ENCODE results near the gene CCNYL1.
A peak's percentile ranks its signal among the peaks of the same experiment; 100 is the strongest.

CCNYL1 gene

GRCh38 chr2:207768168-207768865 is 56.9 kb downstream of the CCNYL1 start:
- peak overlapping the region; percentile 83 for H3K9ac ChIP-seq (ENCODE audit: low read depth, low read length)
- peaks cover 22% of the 10 kb centered on the region; the same call in 1 of the 2 replicates for H3K27me3 ChIP-seq (ENCODE audit: insufficient read depth, low read length)
- H3K27ac ChIP-seq (ENCODE audit: low read depth, low read length): no peak overlapping the region; the same call in 1 of the 2 replicates
- 5% methylated on average over 73 of the region's 73 CpGs for WGBS
- H3K4me3 ChIP-seq (ENCODE audit: low read length): peak overlapping the region; percentile 90
- H3K9me3 ChIP-seq (ENCODE audit: insufficient read depth, low read depth, low read length): no peaks in the 10 kb centered on the region
- H3K36me3 ChIP-seq (ENCODE audit: insufficient read depth, low read length): peaks cover 39% of the 10 kb centered on the region
- H3K4me1 ChIP-seq (ENCODE audit: insufficient read depth, low read length): peaks cover 51% of the 10 kb centered on the region

- under 1% methylated on average over 52 of the region's 52 CpGs for WGBS
- Histone ChIP-seq H3K9me3 (ENCODE audit: insufficient read depth, low read depth, low read length) (no peaks in the 10 kb centered on the region), H3K4me3 (ENCODE audit: low read length) (peak overlapping the region; percentile 90), H3K4me1 (ENCODE audit: insufficient read depth, low read length) (peaks cover 47% of the 10 kb centered on the region), H3K27me3 (ENCODE audit: insufficient read depth, low read length) (peaks cover 22% of the 10 kb centered on the region; the same call in 1 of the 2 replicates), H3K27ac (ENCODE audit: low read depth, low read length) (peak overlapping the region; percentile 82; the same call in 1 of the 2 replicates), H3K36me3 (ENCODE audit: insufficient read depth, low read length) (peaks cover 32% of the 10 kb centered on the region), H3K9ac (ENCODE audit: low read depth, low read length) (peak overlapping the region; percentile 83)
These were observed 57.6 kb downstream of the CCNYL1 start for GRCh38 chr2:207768866-207769596.

- H3K27ac ChIP-seq (ENCODE audit: low read depth, low read length): no peak overlapping the region; the same call in 1 of the 2 replicates
- H3K4me1 ChIP-seq (ENCODE audit: insufficient read depth, low read length): peaks cover 37% of the 10 kb centered on the region
- no peaks in the 10 kb centered on the region for H3K9me3 ChIP-seq (ENCODE audit: insufficient read depth, low read depth, low read length)
- peak overlapping the region; percentile 90 for H3K4me3 ChIP-seq (ENCODE audit: low read length)
- peak overlapping the region; percentile 51; the same call in 1 of the 2 replicates for H3K9ac ChIP-seq (ENCODE audit: low read depth, low read length)
- H3K27me3 ChIP-seq (ENCODE audit: insufficient read depth, low read length): peaks cover 22% of the 10 kb centered on the region; the same call in 1 of the 2 replicates
- WGBS: 9% methylated on average over 50 of the region's 50 CpGs
- peaks cover 16% of the 10 kb centered on the region for H3K36me3 ChIP-seq (ENCODE audit: insufficient read depth, low read length)
These were observed 59.4 kb downstream of the CCNYL1 start for GRCh38 chr2:207770602-207771404.

GRCh38 chr2:207771421-207771820 is 60.0 kb downstream of the CCNYL1 start:
- H3K27ac ChIP-seq (ENCODE audit: low read depth, low read length): no peak overlapping the region
- no peaks in the 10 kb centered on the region for H3K9me3 ChIP-seq (ENCODE audit: insufficient read depth, low read depth, low read length)
- 92% methylated on average over 13 of the region's 14 CpGs for WGBS
- H3K36me3 ChIP-seq (ENCODE audit: insufficient read depth, low read length): peaks cover 14% of the 10 kb centered on the region
- H3K4me1 ChIP-seq (ENCODE audit: insufficient read depth, low read length): peaks cover 35% of the 10 kb centered on the region
- peaks cover 21% of the 10 kb centered on the region; the same call in 1 of the 2 replicates for H3K27me3 ChIP-seq (ENCODE audit: insufficient read depth, low read length)
- H3K9ac ChIP-seq (ENCODE audit: low read depth, low read length): no peak overlapping the region
- H3K4me3 ChIP-seq (ENCODE audit: low read length): peak overlapping the region; percentile 90

GRCh38 chr2:207772081-207772843 is 60.8 kb downstream of the CCNYL1 start:
- no peak overlapping the region for H3K9ac ChIP-seq (ENCODE audit: low read depth, low read length)
- H3K4me1 ChIP-seq (ENCODE audit: insufficient read depth, low read length): peaks cover 30% of the 10 kb centered on the region; the same call in 1 of the 2 replicates
- H3K27ac ChIP-seq (ENCODE audit: low read depth, low read length): no peak overlapping the region
- 57% methylated on average over 13 of the region's 13 CpGs for WGBS
- no peak overlapping the region for H3K4me3 ChIP-seq (ENCODE audit: low read length)
- H3K36me3 ChIP-seq (ENCODE audit: insufficient read depth, low read length): peaks cover 6% of the 10 kb centered on the region
- peaks cover 15% of the 10 kb centered on the region; the same call in 1 of the 2 replicates for H3K27me3 ChIP-seq (ENCODE audit: insufficient read depth, low read length)
- H3K9me3 ChIP-seq (ENCODE audit: insufficient read depth, low read depth, low read length): no peaks in the 10 kb centered on the region

- 84% methylated on average over 13 of the region's 13 CpGs for WGBS
- Histone ChIP-seq H3K36me3 (ENCODE audit: insufficient read depth, low read length) (peaks cover under 1% of the 10 kb centered on the region; the same call in 1 of the 2 replicates), H3K4me1 (ENCODE audit: insufficient read depth, low read length) (peaks cover 26% of the 10 kb centered on the region; the same call in 1 of the 2 replicates), H3K9me3 (ENCODE audit: insufficient read depth, low read depth, low read length) (no peaks in the 10 kb centered on the region), H3K4me3 (ENCODE audit: low read length) (no peak overlapping the region), H3K27me3 (ENCODE audit: insufficient read depth, low read length) (peaks cover 13% of the 10 kb centered on the region; the same call in 1 of the 2 replicates), H3K9ac (ENCODE audit: low read depth, low read length) (no peak overlapping the region), H3K27ac (ENCODE audit: low read depth, low read length) (peak overlapping the region; percentile 42; the same call in 1 of the 2 replicates)
These were observed 61.4 kb downstream of the CCNYL1 start for GRCh38 chr2:207772844-207773205.

- peaks cover 6% of the 10 kb centered on the region; the same call in 1 of the 2 replicates for H3K27me3 ChIP-seq (ENCODE audit: insufficient read depth, low read length)
- 97% methylated on average over 3 of the region's 3 CpGs for WGBS
These were observed 64.0 kb downstream of the CCNYL1 start for GRCh38 chr2:207775473-207775872.

GRCh38 chr2:207777124-207777523 is 65.7 kb downstream of the CCNYL1 start:
- H3K27me3 ChIP-seq (ENCODE audit: insufficient read depth, low read length): no peaks in the 10 kb centered on the region
- no peaks in the 10 kb centered on the region for H3K9me3 ChIP-seq (ENCODE audit: insufficient read depth, low read depth, low read length)
- H3K27ac ChIP-seq (ENCODE audit: low read depth, low read length): no peak overlapping the region
- no peak overlapping the region for H3K4me3 ChIP-seq (ENCODE audit: low read length)
- no peak overlapping the region for H3K9ac ChIP-seq (ENCODE audit: low read depth, low read length)
- peaks cover 23% of the 10 kb centered on the region; the same call in 1 of the 2 replicates for H3K4me1 ChIP-seq (ENCODE audit: insufficient read depth, low read length)
- no peaks in the 10 kb centered on the region for H3K36me3 ChIP-seq (ENCODE audit: insufficient read depth, low read length)
- WGBS: 94% methylated on average over 6 of the region's 6 CpGs

More at GRCh38 chr2:207775473-207775872, 64.0 kb downstream of the CCNYL1 start:
- H3K36me3 ChIP-seq (ENCODE audit: insufficient read depth, low read length): no peaks in the 10 kb centered on the region
- no peak overlapping the region for H3K4me3 ChIP-seq (ENCODE audit: low read length)
- H3K27ac ChIP-seq (ENCODE audit: low read depth, low read length): no peak overlapping the region
- no peak overlapping the region for H3K9ac ChIP-seq (ENCODE audit: low read depth, low read length)
- peaks cover 26% of the 10 kb centered on the region; the same call in 1 of the 2 replicates for H3K4me1 ChIP-seq (ENCODE audit: insufficient read depth, low read length)
- no peaks in the 10 kb centered on the region for H3K9me3 ChIP-seq (ENCODE audit: insufficient read depth, low read depth, low read length)

GRCh38 chr2:207778298-207778882 is 67.0 kb downstream of the CCNYL1 start:
- Histone ChIP-seq H3K4me1 (ENCODE audit: insufficient read depth, low read length) (peaks cover 12% of the 10 kb centered on the region; the same call in 1 of the 2 replicates), H3K9me3 (ENCODE audit: insufficient read depth, low read depth, low read length) (no peaks in the 10 kb centered on the region), H3K27ac (ENCODE audit: low read depth, low read length) (no peak overlapping the region), H3K27me3 (ENCODE audit: insufficient read depth, low read length) (no peaks in the 10 kb centered on the region), H3K36me3 (ENCODE audit: insufficient read depth, low read length) (no peaks in the 10 kb centered on the region), H3K4me3 (ENCODE audit: low read length) (no peak overlapping the region), H3K9ac (ENCODE audit: low read depth, low read length) (no peak overlapping the region)
- 53% methylated on average over 2 of the region's 4 CpGs for WGBS

- Histone ChIP-seq H3K36me3 (ENCODE audit: insufficient read depth, low read length) (no peaks in the 10 kb centered on the region), H3K4me3 (ENCODE audit: low read length) (no peak overlapping the region), H3K4me1 (ENCODE audit: insufficient read depth, low read length) (peaks cover 10% of the 10 kb centered on the region; the same call in 1 of the 2 replicates), H3K9me3 (ENCODE audit: insufficient read depth, low read depth, low read length) (no peaks in the 10 kb centered on the region), H3K27me3 (ENCODE audit: insufficient read depth, low read length) (no peaks in the 10 kb centered on the region), H3K9ac (ENCODE audit: low read depth, low read length) (no peak overlapping the region), H3K27ac (ENCODE audit: low read depth, low read length) (no peak overlapping the region)
- 88% methylated on average over 11 of the region's 11 CpGs for WGBS
These were observed 68.1 kb downstream of the CCNYL1 start for GRCh38 chr2:207779523-207779922.

All from HUES64 (cell line).